K562 (cell line): ENCODE measurements around the gene GALNT18. TPM values are rescaled to one million over a fixed set of nuclear protein-coding genes. Genes with fewer than 3 reads are reported as not detected.

Source experiments
- ATAC-seq: fragments of 200-7000 bp; cut with Tn5 transposase; 3 replicates; pipeline ENCODE4 v1.9.1; 2020; ENCODE audit warnings: moderate library complexity
- BruUV-seq: library from RNA; stranded (reverse); fragments of 400-500 nt; replicated peaks from 2 replicates; lab custom pipeline; 2021; lab: Mats Ljungman, UMichigan
- CTCF ChIA-PET: fragments of 300-600 bp; formaldehyde crosslinking; extraction: SDS; loops from one replicate; lab custom pipeline; 2021; ENCODE audit warnings: low intra/inter-chr PET ratio; lab: Yijun Ruan, JAX
- POLR2A ChIA-PET: fragments of 300-600, 350-650 bp; sonication (Branson Sonifier 250); formaldehyde crosslinking; extraction: SDS; loops from one replicate; lab custom pipeline; 2021; ENCODE audit warnings: antibody characterized with exemption, inconsistent platforms; lab: Yijun Ruan, JAX
- DNase-seq, 4 experiments: peaks; one replicate each; pipeline versions ENCODE4 v3.0.0 to v3.0.0-alpha.2; 2011 to 2018; ENCODE audit warnings: low spot score in 3 of 4, mixed read lengths in 3 of 4; ENCODE audit errors: extremely low read depth in 1 of 4
- FAIRE-seq: peaks from 2 replicates; lab custom pipeline; 2011; peaks lifted over from hg19 to GRCh38; lab: Jason Lieb, UNC
- H2AFZ ChIP-seq: 2 replicates; pipeline ENCODE4 v1.6.0; 2011; ENCODE audit warnings: low read depth, low read length, control low read depth, inconsistent platforms
- H3K27ac ChIP-seq: fragments of 200-600 bp; 3 replicates; pipeline ENCODE4 v1.8.0; 2011; ENCODE audit warnings: low read depth, mild to moderate bottlenecking, control low read depth, inconsistent platforms, low read length, moderate library complexity, mixed read lengths; ENCODE audit errors: extremely low read depth
- H3K27me3 ChIP-seq, 2 experiments: fragments of 300-600 bp in 1 of 2; 2 replicates in 1 of 2; 3 replicates in 1 of 2; pipeline versions ENCODE4 v1.6.0 to v1.8.0; 2011; ENCODE audit warnings: inconsistent platforms in 2 of 2, low read length in 2 of 2, mild to moderate bottlenecking in 1 of 2, mixed read lengths in 1 of 2, moderate library complexity in 1 of 2; ENCODE audit not compliant: control insufficient read depth in 2 of 2, insufficient read depth in 2 of 2
- H3K36me3 ChIP-seq: fragments of 300-600 bp; 3 replicates; pipeline ENCODE4 v1.8.0; 2011; ENCODE audit warnings: mild to moderate bottlenecking, low read length, inconsistent platforms; ENCODE audit not compliant: control insufficient read depth, insufficient read depth
- H3K4me1 ChIP-seq, 2 experiments: fragments of 200-600 bp in 1 of 2; replicated peaks in 1 of 2; 2 replicates in 1 of 2; 3 replicates in 1 of 2; pipeline versions ENCODE4 v1.5.1 to v1.8.0; 2011; ENCODE audit warnings: inconsistent platforms in 2 of 2, low read length in 2 of 2, mild to moderate bottlenecking in 1 of 2, mixed read lengths in 1 of 2, moderate library complexity in 1 of 2; ENCODE audit not compliant: control insufficient read depth in 2 of 2, insufficient read depth in 2 of 2
- H3K4me2 ChIP-seq: 2 replicates; pipeline ENCODE4 v1.6.1; 2011; ENCODE audit warnings: low read length, control low read depth, inconsistent platforms, mixed read lengths; ENCODE audit not compliant: insufficient read depth
- H3K4me3 ChIP-seq: fragments of 200-600 bp; sonication (generic), shearing (Covaris generic); 2 replicates; pipeline ENCODE4 v1.5.1; 2016; ENCODE audit warnings: control low read depth, inconsistent platforms
- H3K79me2 ChIP-seq: fragments of 200-600 bp; 3 replicates; pipeline ENCODE4 v1.8.0; 2011; ENCODE audit warnings: low read length, inconsistent platforms; ENCODE audit not compliant: control insufficient read depth, insufficient read depth
- H3K9ac ChIP-seq, 2 experiments: 2 replicates each; pipeline versions ENCODE4 v1.6.0 to v1.6.1; 2011; ENCODE audit warnings: low read depth in 2 of 2, low read length in 2 of 2, control low read depth in 1 of 2, inconsistent platforms in 1 of 2, mild to moderate bottlenecking in 1 of 2, mixed read lengths in 1 of 2; ENCODE audit not compliant: insufficient read depth in 1 of 2
- H3K9me1 ChIP-seq: one replicate; pipeline ENCODE4 v1.6.0; 2011; ENCODE audit warnings: inconsistent platforms, mild to moderate bottlenecking, low read length, moderate library complexity; ENCODE audit not compliant: control insufficient read depth, insufficient read depth
- H3K9me3 ChIP-seq: replicated peaks from 2 replicates; pipeline ENCODE4 v1.5.1; 2011; ENCODE audit warnings: low read depth, low read length, inconsistent platforms; ENCODE audit not compliant: control insufficient read depth, insufficient read depth
- H4K20me1 ChIP-seq: replicated peaks from 2 replicates; pipeline ENCODE4 v1.6.1; 2011; ENCODE audit warnings: low read length, inconsistent platforms, mixed read lengths; ENCODE audit not compliant: control insufficient read depth, insufficient read depth
- KAT8 ChIP-seq: fragments of 450-650 bp; IDR thresholded peaks from 2 replicates; pipeline ENCODE4 v1.6.1; 2016; ENCODE audit warnings: low read depth, mild to moderate bottlenecking
- MBD1 ChIP-seq: fragments of 250-450 bp; sonication (Bioruptor Pico); IDR thresholded peaks from 2 replicates; pipeline ENCODE4 v1.8.0; 2022; ENCODE audit warnings: inconsistent platforms
- MECOM ChIP-seq: fragments of 250-450 bp; sonication (Bioruptor Pico); IDR thresholded peaks from 2 replicates; pipeline ENCODE4 v1.8.0; 2022; ENCODE audit warnings: inconsistent platforms
- POLR3A ChIP-seq: IDR thresholded peaks from 2 replicates; pipeline ENCODE4 v1.6.1; 2011; ENCODE audit warnings: borderline replicate concordance, mild to moderate bottlenecking, moderate library complexity; ENCODE audit not compliant: insufficient read length, insufficient read depth; ENCODE audit errors: extremely low read depth
- U2AF2 ChIP-seq: fragments of 200-400 bp; formaldehyde crosslinking; optimal IDR thresholded peaks from 2 replicates; pipeline ENCODE3; 2017; ENCODE audit warnings: low read depth, mild to moderate bottlenecking, low read length
- ZNF184 ChIP-seq: sonication (generic); formaldehyde crosslinking; IDR thresholded peaks from 2 replicates; pipeline ENCODE4 v1.5.0; 2020; ENCODE audit warnings: missing genetic modification reagents
- whole genome bisulfite sequencing: fragments of 100-300 bp; shearing (Covaris generic); methylation state at CpG from one replicate; pipeline ENCODE4 v1.1.6; 2016; ENCODE audit warnings: low coverage, mixed read lengths; ENCODE audit not compliant: insufficient coverage; ENCODE audit errors: missing lambda C conversion rate; 5-methylcytosine and 5-hydroxymethylcytosine counted together
- in situ Hi-C: fragments of 300-500 bp; cut with MboI; formaldehyde crosslinking; loops from 4 replicates; pipeline ENCODE4 v1.15.0; 2018; ENCODE audit warnings: inconsistent platforms, mixed read lengths
- intact Hi-C: fragments of 100-400 bp; cut with micrococcal nuclease; formaldehyde crosslinking; loops from 2 replicates; pipeline ENCODE4 v1.14.2; 2022
- polyA plus RNA-seq, 8 experiments: library from polyadenylated mRNA; depleted of rRNA in 4 of 8; stranded (reverse) in 5 of 8; unstranded in 3 of 8; fragments of >200 nt; fragmentation: Nextera tagmentation in 2 of 8; fragmentation: Illumina TruSeq in 1 of 8; extraction: Ambion mirVana in 2 of 8; extraction: Trizol in 1 of 8; gene quantifications; 2 replicates each; pipeline versions ENCODE4 v1.2.1 to v1.2.3, GENCODE V29; 2011 to 2014; ENCODE audit warnings: inconsistent platforms in 1 of 8, missing spikeins in 1 of 8
- total RNA-seq, 7 experiments: library from RNA; depleted of rRNA in 6 of 7; stranded (reverse); fragments of >200 nt in 6 of 7; fragmentation: Illumina TruSeq in 2 of 7; extraction: Trizol in 2 of 7; gene quantifications; 2 replicates each; pipeline versions ENCODE4 v1.2.1 to v1.2.3, GENCODE V29; 2011 to 2021; ENCODE audit warnings: low replicate concordance in 1 of 7
- TF ChIP-seq, protein P1 (sequence below): fragments of 450-650 bp; formaldehyde crosslinking; IDR thresholded peaks from 2 replicates; pipeline ENCODE4 v1.4.0; 2020; ENCODE audit warnings: mild to moderate bottlenecking, mixed read lengths
- TF ChIP-seq, protein P2 (sequence below): IDR thresholded peaks from 2 replicates; pipeline ENCODE4 v1.6.1; 2011; ENCODE audit warnings: borderline replicate concordance, low read depth, mild to moderate bottlenecking, moderate library complexity, low read length; ENCODE audit not compliant: insufficient read depth, poor library complexity, severe bottlenecking

The GALNT18 gene
- total and polyA plus RNA-seq, 9 of the 15 experiments (the other 6 are each of a cell fraction or from before 2014, with no cell fraction given), result not detected

- H4K20me1 ChIP-seq, result peaks cover 4% of the 10 kb centered on the region; the same call in 1 of the 2 replicates
- H3K9me3 ChIP-seq, result no peaks in the 10 kb centered on the region
- H3K27me3 ChIP-seq, result peaks cover 0 to 23% of the 10 kb centered on the region in 2 experiments; a peak in 3 of 5 replicates
- H3K9ac ChIP-seq, result no peak overlapping the region
- ATAC-seq, result no peak
- intact Hi-C loops, result no loop called here
- H3K4me1 ChIP-seq, result no peaks in the 10 kb centered on the region
- H3K79me2 ChIP-seq, result no peaks in the 10 kb centered on the region
- no peak for FAIRE-seq
- ChIA-PET CTCF (no interaction called here), POLR2A (no interaction called here)
- H3K9me1 ChIP-seq, result no peaks in the 10 kb centered on the region
- H2AFZ ChIP-seq, result no peak overlapping the region
- H3K27ac ChIP-seq, result no peak overlapping the region
- no peaks in the 10 kb centered on the region for H3K36me3 ChIP-seq
- in situ Hi-C loops, result no loop called here
- H3K4me2 ChIP-seq, result no peak overlapping the region
- 0% methylated on average over 6 of the region's 6 CpGs for WGBS
- TF ChIP-seq, protein P1, sequence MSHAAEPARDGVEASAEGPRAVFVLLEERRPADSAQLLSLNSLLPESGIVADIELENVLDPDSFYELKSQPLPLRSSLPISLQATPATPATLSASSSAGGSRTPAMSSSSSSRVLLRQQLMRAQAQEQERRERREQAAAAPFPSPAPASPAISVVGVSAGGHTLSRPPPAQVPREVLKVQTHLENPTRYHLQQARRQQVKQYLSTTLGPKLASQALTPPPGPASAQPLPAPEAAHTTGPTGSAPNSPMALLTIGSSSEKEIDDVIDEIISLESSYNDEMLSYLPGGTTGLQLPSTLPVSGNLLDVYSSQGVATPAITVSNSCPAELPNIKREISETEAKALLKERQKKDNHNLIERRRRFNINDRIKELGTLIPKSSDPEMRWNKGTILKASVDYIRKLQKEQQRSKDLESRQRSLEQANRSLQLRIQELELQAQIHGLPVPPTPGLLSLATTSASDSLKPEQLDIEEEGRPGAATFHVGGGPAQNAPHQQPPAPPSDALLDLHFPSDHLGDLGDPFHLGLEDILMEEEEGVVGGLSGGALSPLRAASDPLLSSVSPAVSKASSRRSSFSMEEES (CRISPR knock-in tag), result peak; percentile 3; the same call in 1 of the 2 replicates
- no peak for TF ChIP-seq KAT8
- TF ChIP-seq, all 486 proteins: peak for 1
- BruUV-seq, result no TSS peak
- DNase-seq, result no peak
- no peak overlapping the region for H3K4me3 ChIP-seq
Observed at GRCh38 chr11:11611381-11611780, 10.4 kb downstream of the GALNT18 start.

- intact Hi-C loops, result no loop called here
- Histone ChIP-seq H3K4me2 (no peak overlapping the region), H3K79me2 (no peaks in the 10 kb centered on the region), H3K9ac (no peak overlapping the region), H3K9me1 (no peaks in the 10 kb centered on the region), H3K4me1 (no peaks in the 10 kb centered on the region), H3K27ac (no peak overlapping the region), H3K27me3 (peaks cover 3 to 39% of the 10 kb centered on the region in 2 experiments; a peak in 4 of 5 replicates), H3K36me3 (no peaks in the 10 kb centered on the region), H3K4me3 (no peak overlapping the region), H3K9me3 (no peaks in the 10 kb centered on the region), H4K20me1 (0 out of 2 replicates have a peak, but pooled peaks cover 4% of the 10 kb centered on the region), H2AFZ (no peak overlapping the region)
- FAIRE-seq (no peak), DNase-seq (no peak), ATAC-seq (no peak)
- in situ Hi-C loops, result no loop called here
- no TSS peak for BruUV-seq
- CTCF ChIA-PET, result no interaction called here
- WGBS, result 3% methylated on average over 2 of the region's 2 CpGs
- POLR2A ChIA-PET, result no interaction called here
- no peak for TF ChIP-seq U2AF2
- TF ChIP-seq, protein P2, sequence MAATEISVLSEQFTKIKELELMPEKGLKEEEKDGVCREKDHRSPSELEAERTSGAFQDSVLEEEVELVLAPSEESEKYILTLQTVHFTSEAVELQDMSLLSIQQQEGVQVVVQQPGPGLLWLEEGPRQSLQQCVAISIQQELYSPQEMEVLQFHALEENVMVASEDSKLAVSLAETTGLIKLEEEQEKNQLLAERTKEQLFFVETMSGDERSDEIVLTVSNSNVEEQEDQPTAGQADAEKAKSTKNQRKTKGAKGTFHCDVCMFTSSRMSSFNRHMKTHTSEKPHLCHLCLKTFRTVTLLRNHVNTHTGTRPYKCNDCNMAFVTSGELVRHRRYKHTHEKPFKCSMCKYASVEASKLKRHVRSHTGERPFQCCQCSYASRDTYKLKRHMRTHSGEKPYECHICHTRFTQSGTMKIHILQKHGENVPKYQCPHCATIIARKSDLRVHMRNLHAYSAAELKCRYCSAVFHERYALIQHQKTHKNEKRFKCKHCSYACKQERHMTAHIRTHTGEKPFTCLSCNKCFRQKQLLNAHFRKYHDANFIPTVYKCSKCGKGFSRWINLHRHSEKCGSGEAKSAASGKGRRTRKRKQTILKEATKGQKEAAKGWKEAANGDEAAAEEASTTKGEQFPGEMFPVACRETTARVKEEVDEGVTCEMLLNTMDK, result no peak
- TF ChIP-seq POLR3A, result no peak
- TF ChIP-seq MECOM (CRISPR knock-in tag), result no peak
- TF ChIP-seq ZNF184 (CRISPR knock-in tag), result no peak
- no peak for TF ChIP-seq MBD1 (CRISPR knock-in tag)
Observed at GRCh38 chr11:11608783-11609232, 13.0 kb downstream of the GALNT18 start.
